Fibroblast of skin of scalp (primary cell): Measurements from ENCODE around the gene SPTBN4.

ENCODE experiments used
- DNase-seq: peaks from one replicate; pipeline ENCODE4 v3.0.0-alpha.2; 2013

SPTBN4 gene

DNA sequence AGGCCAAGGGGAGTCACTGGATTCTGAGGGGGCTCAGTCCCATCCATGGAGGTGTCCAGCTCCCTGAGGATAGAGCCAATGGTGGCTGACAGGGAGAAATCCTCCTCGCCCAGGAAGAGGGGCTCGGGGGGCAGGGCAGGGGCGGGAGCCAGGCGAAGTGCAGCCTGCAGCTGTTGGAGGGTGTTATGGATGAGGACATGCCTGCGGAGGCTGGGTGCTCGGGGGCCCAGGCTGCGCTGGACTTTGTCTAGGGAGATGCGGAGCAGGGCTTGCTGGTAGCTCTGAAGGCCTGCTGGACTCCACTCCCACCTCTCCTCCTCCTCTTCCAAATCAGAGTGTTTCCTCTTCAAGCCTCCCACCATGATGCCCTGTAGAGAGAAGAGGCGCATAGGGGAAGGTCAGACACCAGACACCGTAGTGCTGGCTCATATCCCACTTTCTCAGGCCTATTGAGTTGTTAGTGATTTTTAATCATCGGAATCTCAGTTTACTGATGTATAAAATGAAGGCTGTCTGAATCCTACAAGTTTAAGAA lies 25.0 kb upstream of the SPTBN4 start:
- no peak for DNase-seq

DNA sequence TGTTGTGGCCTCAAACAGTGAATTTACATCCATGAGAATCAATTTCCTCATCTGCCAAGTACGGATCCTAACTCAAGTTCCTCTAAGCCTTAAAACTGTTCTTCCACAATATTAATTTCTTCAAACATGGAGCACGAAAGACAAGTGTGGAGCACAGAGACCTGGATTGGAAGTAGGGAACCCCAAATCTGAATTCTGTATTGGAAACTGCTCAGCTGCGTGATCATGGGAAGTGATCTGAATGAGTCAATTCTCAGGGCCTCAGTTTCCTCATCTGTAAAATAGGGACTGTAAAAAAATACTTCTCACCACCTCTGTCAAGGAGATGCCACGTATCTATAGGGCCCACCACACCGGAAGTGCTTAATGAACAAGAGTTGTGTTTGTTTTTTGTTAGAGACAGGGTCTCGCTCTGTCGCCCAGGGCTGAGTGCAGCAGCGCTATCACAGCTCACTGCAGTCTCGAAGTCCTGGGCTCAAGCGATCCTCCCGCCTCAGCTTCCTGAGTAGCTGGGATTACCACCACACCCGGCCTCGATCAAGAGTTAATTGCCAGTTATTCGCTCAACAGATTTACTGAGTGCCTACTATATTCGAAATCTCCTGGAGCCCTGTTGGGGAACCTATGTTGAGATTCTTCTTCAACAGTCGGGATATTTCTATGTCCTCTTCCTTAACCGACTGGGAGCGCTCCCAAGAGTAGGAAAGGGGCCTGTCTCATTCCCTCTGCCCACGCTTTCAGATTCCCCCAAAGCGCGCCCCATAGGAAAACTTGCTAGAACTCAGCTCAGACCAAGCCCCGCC lies 24.3 kb upstream of the SPTBN4 start:
- no peak for DNase-seq

DNA sequence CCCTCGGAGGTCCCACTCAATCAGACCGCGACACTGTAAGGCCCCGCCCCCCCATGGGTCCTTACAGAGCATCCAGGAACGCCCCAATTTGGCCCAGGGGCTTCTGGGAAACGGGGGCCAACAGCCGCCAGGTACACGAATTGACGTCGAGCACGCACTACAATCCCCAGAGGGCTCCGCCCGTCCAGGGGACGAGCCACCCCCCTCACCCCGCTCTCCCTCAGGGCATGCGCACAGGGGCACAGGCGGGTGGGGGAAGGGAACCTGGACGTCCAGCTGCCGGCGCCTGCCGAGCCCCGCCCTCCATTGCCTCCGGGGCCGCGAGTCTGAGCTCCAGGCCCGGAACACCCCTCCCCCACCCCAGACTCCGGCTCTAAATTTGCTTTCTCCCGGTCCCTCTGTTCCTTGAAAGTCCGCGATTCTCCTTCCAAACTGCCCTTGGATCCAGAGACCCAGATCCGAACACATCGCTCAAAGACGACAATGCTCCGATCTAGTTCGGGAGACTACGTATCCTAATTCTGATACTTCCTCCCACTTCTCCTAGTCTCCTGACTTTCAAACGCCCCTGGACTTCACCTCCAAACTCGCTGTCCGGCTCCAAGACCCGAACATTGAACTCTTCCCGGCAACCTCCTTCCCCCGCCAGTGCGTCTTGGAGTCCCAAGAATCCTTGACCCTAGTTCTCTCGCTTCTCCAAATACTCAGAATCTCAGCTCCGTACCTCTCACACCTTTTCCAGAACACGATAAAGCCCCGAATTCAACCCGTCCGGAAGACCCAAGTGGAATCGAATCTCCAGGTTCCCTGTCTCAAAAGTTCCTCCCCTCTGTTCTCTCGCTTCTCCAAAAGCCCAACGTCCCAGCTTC lies 23.4 kb upstream of the SPTBN4 start:
- DNase-seq = peak; percentile 100

DNA sequence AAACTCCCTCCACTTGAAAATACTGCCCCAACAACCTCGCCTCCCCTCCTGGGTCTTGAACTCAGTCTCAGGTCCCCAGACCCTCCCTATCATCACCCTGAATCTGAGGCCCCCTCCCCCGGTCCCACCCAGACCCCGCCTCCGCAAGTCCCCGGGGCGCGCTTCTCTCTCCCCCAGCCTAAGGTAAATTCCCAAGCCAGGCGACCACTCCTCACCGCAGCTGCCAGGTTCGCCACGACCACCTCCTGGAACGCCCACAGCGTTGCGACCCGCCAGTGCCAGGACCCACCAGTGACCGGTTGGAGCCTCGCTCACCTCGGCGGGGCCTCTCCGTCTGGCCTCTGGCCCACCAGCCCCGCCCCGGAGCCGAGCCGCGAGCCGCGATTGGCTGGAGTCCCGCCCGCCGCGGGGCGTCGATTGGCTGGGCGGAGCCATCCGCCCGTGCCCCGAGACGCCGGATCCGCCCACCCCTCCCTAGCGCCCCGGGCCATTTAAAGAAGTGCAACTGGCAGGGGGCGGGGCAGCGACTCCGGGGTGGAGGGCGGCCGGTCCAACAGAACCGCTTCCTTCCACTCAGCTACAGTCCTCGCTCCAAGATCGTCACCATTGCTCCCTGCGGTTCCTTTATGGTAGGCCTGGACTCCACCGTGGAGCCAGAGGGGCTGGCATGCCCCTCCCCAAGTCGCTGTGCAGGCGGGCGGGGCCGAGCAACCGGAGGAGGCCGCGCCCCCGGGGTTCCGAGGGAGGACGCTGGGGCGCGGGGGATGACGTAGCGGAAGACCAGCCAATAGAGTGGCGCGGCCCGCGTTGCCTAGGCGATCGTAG lies 22.6 kb upstream of the SPTBN4 start, which contains the start of gene SERTAD3:
Gene SERTAD3, minus strand, starts transcription at position 336 of the 825 bp plus-strand sequence. CDS start 2,255 bp downstream, outside the sequence.
- peak; percentile 96 for DNase-seq

DNA sequence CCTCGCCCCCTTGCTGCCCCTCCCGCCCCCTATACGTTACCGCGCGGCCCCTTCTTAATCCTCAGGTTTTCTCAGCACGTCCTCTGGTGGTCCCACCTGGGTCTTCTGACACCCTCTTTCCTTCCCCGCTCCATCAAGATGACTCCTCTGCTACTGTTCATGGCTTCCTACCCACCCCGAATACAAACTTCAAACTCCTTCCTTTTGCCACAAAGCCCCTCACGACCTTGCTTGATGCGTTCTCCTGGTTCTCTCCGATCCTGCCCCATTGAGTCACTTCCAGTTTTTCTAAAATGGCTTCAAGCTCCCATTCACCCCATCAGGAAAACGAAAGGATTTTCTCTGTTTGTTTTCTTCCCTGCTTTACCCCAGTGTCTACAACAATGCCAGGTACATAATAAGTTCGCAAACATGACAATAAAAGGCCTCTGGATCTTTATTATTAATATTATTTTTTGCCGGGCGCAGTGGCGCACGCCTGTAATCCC lies 21.9 kb upstream of the SPTBN4 start:
- DNase-seq = no peak

DNA sequence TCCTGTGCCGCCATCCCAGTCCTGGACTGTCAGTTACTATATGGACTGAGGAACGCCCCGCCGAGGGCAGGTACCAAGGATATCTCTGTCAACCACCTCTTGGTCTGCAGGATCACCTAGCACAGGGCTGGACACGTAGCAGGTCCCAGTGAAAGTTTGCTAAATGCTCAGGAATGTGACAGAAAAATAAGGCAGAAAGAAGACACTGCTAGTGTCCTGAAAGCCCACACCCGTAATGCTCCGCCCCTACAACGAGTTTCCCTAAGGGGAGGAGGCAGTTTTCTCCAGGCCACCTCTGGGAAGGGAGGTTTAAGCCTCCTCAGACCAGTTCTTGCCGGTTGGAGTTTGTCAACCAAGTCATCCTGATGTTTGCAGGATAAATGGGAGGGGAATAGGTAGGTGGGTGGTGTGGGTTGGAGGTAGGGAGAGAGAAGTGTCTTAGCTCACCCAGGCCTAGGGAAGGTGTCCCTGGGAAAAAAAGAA lies 21.0 kb upstream of the SPTBN4 start:
- peak; percentile 25 for DNase-seq

DNA sequence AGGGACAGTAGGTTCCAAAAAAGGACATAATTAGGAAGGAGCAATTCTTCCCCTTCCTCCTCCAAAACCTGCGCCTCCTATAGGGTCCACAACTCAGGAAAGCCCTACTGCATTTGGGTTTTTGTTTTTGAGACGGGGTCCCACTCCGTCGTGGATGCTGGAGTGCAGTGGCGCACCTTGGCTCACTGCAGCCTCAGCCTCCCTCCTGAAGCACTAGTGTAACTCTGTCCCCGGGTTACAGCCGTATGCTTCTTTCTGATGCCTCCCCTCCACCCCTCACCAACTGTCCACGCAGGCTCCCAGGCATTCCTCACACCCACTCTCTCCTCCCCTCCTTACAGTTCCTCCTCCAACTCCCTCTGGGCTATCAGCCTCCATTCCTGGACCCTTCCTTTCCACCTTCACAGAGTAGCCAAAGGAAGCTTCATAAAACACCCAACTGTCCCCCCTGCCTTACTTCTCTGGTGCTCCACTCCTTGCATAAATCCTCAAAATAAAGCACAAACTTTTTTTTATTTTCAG lies 20.5 kb upstream of the SPTBN4 start:
- DNase-seq = no peak

DNA sequence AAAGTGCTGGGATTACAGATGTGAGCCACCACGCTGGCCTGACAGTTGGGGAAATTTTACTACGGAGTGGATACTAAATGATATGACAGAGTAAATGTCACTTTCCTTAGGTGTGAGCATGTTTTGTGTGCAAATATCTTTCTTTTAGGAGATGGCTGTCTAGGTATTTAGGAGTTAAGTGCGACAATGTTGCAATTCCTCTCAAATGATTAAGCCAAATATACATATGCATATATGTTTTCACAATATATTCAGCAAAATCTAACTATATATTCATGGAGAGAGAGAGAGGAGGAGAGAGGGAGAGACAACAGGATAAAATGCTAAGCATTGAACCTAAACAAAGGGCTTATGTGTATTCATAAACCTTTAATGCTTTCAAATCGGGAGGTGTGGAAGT lies 17.3 kb upstream of the SPTBN4 start:
- no peak for DNase-seq

DNA sequence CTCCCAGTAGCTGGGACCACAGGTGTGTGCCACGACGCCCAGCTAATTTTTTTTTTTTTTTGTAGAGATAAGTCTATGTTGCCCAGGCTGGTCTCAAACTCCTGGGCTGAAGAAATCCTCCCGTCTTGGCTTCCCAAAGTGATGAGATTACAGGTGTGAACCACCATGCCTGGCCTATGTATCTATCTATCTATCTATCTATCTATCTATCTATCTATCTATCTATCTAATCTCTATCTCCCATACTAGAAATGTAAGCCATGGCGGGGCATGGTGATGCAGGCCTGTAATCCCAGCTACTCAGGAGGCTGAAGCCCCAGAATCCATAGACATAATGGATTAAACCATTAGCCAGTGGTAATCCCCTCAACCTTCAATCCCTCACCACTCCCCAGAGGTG lies 16.1 kb upstream of the SPTBN4 start:
- no peak for DNase-seq

DNA sequence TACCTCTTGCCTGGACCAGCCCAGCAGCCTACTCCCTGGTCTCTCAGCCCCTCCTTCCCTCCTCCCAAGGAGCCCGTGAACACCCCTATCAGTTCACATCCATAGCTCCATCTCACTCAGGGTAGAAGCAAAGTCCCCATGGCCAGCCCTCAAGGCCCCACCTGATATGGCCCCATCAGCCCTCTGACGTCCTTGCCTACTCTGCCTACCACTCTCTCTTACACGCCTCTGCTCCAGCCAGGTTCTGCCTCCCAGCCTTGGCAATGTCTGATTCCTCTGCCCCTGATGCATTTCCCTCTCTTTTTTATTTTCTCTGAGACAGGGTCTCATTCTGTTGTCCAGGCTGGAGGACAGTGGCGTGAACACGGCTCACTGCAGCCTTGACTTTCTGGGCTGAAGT lies 14.8 kb upstream of the SPTBN4 start:
- no peak for DNase-seq

DNA sequence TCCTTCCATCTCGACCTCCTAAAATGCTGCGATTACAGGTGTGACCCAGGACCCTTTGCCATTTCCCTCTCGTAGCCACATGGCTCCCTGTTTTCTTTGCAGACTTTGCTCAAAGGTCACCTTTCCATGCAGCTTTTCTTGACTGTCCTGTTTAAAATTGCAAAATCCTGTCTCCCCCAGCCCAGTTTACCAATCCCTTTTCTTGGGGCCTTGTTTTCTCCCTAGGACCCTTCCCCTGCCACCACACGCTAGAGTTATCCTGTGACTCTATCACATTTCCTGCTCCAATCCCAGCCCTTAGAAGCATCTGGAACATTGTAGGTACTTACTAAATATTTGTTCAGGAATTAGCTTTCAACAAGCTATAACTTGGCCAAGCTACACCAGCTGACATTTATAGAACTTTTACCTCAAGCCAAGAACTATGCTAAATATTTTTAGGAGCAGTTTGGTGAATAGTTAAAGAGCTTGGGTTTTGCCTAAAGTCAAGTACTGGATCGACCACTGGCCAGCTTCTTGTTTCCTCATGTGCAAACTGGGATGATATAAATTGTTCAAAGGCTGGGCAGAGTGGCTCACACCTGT lies 13.6 kb upstream of the SPTBN4 start:
- no peak for DNase-seq

DNA sequence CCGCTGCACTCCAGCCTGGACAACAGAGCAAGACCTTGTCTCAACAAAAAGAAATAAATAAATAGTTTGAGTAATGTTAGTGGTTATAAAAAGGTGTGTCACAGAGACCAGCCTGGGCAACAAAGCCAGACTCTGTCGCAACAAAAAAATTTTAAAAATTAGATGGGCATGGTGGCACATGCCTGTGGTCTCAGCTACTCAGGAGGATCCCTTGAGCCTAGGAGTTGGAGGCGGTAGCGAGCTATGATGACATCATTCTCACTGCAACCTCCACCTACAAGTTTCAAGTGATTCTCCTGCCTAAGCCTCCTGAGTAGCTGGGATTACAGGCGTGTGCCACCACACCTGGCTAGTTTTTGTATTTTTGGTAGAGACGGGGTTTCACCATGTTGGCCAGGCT lies 12.9 kb upstream of the SPTBN4 start:
- DNase-seq = peak; percentile 39

DNA sequence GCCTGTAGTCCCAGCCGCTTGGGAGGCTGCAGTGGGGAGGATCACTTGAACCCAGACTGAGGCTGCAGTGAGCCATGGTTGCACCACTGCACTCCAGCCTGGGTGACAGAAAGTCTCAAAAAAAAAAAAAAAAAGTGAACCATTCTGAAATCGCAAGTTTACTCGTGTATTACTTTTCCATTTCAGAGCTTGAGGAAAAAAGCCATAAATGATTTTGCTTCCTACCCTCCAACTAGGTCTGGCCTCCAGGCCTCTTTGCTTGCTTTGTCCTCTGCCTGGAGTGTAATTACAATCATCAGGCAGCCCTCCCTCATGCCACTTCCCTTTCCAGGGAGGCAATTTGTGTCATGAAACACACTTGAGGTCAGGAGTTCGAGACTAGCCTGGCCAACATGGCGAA lies 9.8 kb upstream of the SPTBN4 start:
- no peak for DNase-seq

DNA sequence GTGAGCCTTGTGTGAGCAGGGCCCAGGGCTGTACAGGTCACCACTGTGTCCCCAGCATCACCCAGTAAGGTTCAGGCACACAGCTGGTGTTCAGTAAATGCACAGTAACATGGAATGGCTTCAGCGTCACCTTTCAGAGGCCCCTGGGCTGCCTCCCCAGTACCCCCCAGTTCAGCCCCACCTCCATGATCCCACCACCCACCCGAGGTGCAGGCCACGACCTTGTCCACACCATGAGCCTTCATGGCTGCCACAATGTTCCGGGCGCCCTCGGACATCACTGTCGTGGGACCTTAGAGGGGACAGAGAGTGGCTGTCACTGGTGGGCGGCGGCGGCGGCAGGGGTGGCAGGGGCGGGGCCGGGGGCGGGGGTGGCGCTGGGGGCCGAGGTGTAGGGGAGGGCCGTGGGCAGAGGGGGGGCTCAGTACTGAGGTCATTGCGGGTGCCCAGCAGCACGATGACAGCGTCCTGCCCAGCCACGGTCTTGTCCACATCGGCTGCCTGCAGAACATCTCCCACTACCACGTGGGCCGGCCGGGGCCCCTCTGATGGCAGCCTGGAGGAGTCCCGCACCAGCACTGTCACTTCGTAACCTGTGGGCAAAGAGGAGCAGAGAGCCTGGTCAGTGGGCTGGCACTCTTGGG lies 8.7 kb upstream of the SPTBN4 start:
- no peak for DNase-seq

DNA sequence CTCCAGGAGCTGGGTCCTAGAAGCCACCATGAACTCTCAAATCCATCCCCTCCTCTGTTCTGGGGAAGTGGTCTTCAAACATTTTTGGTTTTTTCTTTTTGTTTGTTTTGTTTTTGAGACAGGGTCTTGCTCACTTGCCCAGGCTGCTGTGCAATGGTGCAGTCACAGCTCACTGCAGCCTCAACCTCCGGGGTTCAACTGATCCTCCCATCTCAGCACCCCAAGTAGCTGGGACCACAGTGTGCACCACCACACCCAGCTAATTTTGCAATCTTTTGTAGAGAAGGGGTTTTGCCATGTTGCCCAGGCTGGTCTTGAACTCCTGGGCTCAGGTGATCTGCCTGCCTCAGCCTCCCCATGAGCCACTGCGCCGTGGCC lies 8.2 kb upstream of the SPTBN4 start:
- no peak for DNase-seq

DNA sequence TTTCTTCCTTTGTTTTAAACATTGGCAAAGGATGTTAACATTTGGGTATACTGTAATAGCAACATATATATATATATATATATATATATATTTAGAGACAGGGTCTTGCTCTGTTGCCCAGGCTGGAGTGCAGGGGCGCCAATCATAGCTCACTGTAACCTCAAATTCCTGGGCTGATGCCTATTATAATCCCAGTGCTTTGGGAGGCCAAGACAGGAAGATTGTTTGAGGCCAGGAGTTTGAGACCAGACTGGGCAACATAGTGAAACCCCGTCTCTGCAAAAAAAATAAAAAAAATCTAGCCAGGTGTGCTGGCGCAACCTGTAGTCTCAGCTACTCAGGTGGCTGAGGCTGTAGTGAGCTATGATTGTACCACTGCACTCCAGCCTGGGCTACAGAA lies 6.6 kb upstream of the SPTBN4 start:
- no peak for DNase-seq

DNA sequence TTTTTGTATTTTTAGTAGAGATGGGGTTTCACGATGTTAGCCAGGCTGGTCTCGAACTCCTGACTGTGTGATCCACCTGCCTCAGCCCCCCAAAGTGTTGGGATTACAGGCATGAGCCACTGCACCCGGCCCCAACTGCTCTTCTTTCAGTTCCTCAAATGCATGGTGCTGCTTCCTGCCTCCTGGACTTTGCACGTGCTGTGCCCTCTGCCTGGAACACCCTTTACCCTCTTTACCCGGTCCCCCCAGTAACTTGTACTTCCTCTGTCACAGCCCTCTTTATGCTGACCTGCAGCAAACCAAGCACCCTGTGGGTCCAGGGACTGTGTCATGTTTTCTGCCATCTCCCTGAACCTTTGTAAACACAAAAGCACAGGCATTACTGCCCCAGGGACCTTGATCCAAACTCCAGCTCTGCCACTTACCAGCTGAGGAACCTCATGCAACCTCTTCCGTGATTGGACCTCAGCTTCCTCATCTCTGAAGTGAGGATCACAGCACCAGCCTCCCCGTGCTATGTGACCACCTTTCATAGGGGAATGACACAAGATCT lies 5.1 kb upstream of the SPTBN4 start:
- DNase-seq = no peak

DNA sequence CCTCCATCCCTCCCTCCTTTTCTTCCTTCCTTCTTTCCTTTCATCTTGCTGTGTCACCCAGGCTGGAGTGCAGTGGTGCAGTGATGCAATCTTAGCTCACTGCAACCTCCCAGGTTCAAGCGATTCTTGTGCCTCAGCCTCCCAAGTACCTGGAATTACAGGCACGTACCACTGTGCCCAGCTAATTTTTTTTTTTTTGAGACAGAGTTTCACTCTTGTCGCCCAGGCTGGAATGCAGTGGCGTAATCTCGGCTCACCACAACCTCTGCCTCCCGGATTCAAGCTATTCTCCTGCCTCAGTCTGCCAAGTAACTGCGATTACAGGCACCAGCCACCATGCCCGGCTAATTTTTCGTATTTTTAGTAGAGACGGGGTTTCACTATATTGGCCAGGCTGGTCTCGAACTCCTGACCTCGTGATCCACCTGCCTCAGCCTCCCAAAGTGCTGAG lies 3.2 kb upstream of the SPTBN4 start:
- peak; percentile 36 for DNase-seq

DNA sequence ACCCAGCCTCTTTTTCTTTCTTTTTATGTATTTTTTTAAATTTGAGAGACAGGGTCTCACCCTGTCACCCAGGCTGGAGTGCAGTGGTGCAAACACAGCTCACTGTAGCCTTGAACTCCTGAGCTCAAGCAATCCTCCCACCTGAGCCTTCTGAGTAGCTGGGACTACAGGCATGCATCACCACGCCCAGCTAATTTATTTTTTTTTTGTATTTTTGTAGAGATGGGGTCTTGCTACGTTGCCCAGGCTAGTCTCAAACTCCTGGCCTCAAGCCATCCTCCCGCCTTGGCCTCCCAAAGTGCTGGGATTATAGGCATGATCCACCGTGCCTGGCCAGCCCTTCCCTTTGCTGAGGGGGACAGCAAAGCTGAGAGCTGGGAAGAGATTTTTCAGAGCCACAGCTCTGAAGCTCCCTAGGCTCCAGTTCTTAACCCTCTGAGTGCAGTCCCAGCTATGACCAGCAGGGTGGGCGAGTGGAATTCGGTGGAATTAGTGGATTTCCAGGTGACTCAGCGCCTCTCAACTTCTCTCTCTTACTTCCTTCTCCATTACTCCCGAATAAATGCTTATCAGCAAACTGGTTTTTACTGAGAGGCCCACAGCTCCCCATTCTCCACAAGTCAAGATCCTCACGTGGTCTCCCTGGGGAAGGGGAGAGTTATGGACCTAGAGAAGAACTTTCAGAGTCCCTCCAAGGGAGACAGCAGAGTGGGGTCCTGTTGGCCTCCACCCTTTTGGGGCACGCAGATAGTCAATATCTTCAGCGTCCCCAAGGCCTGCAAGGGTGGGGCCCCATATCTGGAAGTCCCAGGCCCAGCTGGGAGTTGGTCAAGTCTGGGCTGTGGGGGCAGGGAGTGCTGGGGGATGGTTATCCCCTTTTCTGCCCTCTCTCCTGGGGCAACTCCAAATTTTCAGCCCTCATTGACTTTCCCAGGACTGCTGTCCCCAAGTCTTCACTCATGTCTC lies 2.5 kb upstream of the SPTBN4 start:
- DNase-seq = peak; percentile 89
